Activated T-cell treated with anti-CD3 and anti-CD28 coated beads, Interleukin-2, amount 50 U/mL, for 1 hour (primary cell): ENCODE results near the gene SLC25A19.
A peak's percentile ranks its signal among the peaks of the same experiment; 100 is the strongest.
"Not testable (repeated sequence)": the region's sequence is repeated elsewhere in the genome, so short reads cannot be mapped to it uniquely, and the experiment has no call there.

Experiments
- DNase-seq: peaks from one replicate; pipeline ENCODE4 v3.0.0-alpha.2; 2020

The SLC25A19 gene

DNA sequence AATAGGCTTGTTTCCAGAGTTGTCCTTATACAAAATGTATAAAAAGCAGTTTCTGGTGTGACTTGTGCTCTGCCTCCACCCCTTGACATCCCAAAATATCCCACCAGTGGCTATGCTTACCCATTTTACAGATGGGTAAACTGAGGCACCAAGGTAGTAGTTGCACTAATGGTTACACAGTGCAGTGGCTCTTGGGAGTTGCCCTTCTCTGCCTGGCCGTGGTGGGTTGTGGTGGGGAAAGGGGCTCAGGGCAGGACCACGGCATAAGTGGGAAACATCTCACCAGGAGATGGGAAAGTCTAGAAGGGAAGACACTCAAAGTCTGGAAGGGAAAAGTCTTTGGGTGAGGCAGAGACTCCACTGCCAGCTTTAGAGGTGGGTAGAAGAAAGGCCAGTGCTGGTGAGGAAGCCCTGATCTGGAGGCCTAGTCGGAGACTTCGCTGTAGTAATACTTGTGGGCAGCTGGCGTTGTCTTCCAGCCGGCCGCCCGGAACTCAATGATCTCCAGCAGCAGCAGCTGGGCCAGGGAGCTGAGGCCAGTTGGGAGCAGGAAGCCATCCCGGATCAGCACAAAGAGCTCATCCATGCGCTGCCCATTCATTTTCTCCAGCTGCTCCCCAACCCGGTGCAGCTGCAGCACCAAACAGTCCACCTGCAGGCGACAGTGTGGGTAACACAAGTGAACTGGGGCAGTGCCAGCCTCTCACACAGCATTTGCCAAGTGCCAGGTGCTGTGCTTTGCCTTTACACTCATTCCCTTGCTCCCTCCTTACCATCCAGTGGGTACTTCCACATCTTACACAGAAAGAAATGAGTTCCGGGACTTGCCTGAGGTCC lies 22.7 kb downstream of the SLC25A19 start:
- DNase-seq: no peak

DNA sequence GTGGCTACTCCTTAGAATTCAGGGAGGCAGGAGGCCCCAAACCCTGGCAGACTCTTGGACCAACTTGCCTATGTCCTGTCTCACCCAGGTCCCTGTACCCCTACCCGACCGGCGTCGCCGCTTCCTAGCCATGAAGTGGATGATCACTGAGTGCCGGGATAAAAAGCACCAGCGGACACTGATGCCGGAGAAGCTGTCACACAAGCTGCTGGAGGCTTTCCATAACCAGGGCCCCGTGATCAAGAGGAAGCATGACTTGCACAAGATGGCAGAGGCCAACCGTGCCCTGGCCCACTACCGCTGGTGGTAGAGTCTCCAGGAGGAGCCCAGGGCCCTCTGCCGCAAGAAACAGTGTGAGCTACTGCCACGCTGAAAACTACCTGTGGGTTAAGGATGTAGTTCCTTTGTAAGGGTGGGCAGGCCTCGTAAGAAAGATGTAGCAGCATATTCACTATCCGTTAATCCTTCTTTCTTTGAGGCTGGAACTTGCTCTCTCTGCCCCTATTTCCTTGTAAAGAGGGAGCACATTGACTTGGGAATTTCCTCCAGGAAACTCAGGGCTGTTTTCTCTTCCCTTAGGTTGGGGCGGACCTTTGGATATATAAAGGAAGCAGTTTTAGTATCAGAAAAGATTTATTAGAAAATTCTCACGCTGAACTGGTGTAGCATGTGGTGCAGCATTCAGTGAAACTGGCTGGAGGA lies 23.5 kb downstream of the SLC25A19 start:
- DNase-seq: no peak

DNA sequence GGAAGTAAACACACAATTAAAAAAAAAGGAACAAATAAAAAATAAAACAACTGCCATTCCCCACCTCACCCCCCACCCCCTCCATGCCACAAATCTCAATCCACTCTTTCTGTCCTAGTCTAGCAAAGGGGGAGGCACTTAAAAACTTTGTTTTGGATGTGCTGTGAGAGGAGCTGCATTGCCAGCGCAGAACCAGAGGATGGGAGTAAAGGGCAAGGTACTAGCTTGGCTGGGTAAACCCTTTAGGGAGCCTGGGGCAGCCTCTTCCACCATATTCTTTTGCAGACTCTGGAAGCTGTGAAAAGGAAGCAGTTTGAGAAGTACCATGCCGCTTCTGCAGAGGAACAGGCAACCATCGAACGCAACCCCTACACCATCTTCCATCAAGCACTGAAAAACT lies 26.2 kb downstream of the SLC25A19 start:
- DNase-seq: no peak

DNA sequence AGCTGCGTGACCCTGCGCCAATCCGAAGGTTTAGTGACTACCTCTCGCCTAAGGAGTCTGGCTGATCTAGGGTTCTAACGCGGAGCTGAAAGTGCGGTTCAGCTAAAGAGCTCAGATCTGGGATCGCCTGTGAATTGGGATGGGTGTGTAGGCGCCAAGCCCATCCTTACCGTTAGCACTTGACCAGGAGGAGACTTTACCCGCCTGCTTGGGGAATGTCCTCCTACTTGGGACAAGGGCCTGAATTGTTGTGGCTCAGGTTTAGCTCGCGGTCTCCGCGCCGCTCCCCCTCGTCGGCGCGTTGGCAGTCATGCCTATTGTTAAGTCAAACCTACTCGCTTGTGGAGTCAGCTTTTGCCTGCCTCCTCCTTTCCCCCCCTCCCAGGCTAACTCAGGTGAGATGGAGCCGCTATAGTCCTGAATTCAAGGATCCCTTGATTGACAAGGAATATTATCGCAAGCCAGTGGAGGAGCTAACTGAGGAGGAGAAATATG lies 27.1 kb downstream of the SLC25A19 start:
- DNase-seq: no peak

- peak; percentile 96 for DNase-seq
These were observed 27.7 kb downstream of the SLC25A19 start, which contains the start of the genes GGA3 and MRPS7 for GRCh38 chr17:75261336-75262111. Gene GGA3, minus strand, starts transcription at chr17:75261606. Its CDS starts 19 bp downstream, at chr17:75261587. Gene MRPS7, plus strand, starts transcription at chr17:75261879. Its CDS starts 22 bp downstream, at chr17:75261901.

DNA sequence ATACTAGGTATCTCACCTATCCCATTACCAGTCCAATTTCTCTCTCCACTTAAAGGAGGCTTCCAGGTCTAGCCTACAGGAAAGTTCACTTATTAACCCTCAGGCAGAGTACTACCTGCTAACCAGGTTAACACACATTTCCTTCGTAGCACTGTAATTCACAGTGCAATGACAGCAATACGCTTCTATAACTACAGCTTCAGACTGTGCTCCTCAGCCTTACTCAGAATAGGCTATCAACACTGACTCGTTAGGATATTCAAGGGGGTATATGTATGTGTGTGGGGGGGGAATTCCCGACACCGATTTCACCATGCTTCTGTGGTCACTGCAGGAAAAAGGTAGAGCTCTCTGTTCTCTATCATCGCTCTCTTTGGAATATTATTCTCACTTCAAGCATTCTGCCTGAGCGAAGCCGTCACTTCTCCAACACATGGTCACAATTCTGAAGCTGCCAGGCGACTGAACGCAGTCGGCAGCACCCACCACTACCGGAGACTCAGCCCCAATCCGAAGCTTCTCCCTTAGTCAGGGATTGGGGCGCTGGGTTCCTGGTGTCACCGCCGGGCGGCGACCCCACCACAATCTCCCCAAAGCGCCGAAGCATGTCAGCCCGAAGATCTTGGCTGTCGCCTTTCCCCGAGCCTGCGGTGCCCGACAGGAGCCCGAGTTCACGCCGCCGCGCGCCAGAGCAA lies 28.4 kb downstream of the SLC25A19 start:
- no peak for DNase-seq

DNA sequence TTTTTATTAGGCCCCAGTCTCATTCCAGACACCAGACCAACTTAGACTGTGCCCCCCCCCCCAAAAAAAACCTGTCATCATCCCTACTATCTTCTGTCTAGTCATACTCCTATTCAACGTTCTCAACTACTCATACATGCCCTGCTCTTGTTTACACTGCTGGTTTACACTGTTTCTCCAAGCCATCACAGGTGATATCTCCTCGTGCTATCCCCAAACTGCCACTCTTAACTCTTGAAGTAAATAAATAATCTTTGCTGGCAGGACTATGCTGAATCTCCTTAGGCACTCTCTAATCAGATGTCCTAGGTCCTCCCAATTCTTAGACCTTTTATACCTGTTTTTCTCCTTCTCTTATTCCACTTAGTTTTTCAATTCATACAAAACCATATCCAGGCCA lies 32.0 kb downstream of the SLC25A19 start:
- not testable (repeated sequence) for DNase-seq

- not testable (repeated sequence) for DNase-seq
These were observed 33.1 kb downstream of the SLC25A19 start for GRCh38 chr17:75255954-75256698.

- no peak for DNase-seq
These were observed 37.0 kb downstream of the SLC25A19 start for GRCh38 chr17:75252039-75252816.

DNA sequence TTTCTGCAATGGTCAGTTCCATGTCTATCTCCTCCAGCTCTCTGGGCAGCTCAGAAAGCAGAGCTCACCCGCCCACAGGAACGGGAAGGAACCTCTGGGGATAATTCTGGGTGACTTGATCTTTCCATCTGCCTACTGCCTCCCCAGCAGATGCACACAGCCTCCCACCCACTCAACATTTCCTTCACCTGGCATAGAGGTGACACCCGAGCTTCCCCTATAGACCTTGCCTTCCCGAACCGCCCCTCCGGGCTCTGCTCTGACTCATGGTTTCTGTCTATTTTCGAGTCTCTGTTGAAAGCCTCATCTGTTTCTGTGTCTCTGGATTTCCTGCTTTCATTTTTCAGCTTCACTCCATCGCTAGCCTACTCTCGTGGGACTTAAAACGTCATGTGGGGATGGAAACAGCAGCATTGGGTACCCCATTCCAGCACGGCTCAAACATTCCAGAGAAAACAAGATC lies 39.2 kb downstream of the SLC25A19 start:
- DNase-seq: peak; percentile 73

DNA sequence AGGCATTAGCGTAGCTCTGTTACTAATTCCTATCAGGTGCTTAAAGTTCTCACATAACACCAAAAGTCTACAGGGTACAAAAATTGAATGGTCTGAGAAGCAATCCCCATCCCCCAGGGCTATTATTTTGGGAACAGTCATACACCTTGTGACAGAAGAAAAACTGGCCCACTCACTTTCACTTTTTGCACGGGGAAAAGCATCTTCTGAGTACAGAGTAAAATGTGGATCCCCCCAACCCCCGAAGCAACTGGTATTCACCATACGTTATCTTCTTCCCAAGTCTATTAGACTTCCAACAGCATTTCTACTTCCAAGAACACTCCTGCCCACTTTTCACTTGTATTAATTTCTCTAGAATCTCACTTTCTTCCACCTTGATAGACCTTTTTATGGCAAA lies 39.7 kb downstream of the SLC25A19 start:
- no peak for DNase-seq

- DNase-seq: no peak
These were observed 42.8 kb downstream of the SLC25A19 start for GRCh38 chr17:75246404-75246803.

DNA sequence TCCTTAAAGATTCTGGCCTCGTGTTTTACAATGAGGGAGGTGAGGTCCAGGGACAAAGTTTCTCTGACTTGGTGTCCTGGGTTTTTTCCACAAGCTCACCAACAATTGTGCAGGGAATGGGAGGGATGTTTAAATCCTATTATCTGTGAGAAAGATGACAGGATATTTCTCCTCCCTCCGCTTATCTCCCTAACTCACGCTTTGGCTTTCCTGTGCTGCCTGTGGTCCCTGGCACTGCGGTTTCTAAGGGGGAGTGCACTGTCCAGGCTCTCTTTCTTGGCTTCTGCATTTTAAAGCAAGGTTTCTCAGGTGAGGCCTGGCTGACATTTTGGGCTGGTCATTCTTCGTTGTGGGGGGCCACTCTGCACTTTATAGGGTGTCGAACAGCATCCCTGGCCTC lies 44.2 kb downstream of the SLC25A19 start:
- no peak for DNase-seq

GRCh38 chr17:75244133-75244866 lies 44.9 kb downstream of the SLC25A19 start:
- no peak for DNase-seq

- peak; percentile 50 for DNase-seq
These were observed 46.7 kb downstream of the SLC25A19 start for GRCh38 chr17:75242461-75243042.

DNA sequence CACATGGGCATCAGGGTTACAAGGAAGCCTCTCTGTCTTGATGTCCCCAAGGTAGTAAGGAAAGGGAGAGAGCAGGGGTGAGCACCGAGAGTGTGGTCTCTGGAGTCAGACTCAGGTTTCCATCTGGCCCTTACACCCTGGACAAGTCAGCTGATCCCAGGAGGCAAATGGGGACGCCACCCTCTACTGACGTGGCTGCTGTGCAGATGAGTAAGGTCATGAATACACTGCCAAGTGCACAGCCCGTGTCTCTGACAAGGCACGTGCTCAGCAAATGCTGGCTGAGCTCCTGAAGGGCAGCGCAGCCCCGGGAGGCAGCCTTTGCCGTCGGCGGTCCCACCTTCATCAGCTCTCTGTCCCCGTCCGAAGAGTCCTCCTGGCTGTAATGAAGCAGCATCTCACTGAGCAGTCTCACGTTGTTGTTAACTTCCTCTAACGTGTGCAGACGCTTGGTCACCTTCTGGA lies 47.2 kb downstream of the SLC25A19 start:
- no peak for DNase-seq

DNA sequence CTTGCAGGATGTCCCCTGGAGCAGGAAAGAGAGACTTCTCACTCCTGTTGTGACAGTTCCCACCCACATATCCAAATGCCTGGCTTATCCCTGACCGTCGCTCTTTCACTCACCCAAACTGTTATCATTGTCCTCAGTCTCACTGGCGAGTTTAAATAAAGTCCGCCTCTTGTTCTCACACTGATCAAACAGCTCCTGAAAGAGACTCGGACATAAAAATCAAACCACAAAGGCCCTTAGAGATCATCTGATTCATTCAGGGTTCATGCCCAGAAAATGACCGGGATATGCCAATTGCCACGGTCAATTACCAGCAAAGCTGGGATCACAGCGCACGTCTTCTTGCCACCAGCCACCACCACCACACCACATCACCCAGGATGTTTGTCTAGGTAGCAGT lies 47.7 kb downstream of the SLC25A19 start:
- DNase-seq: no peak

GRCh38 chr17:75241143-75241430 lies 48.1 kb downstream of the SLC25A19 start:
- no peak for DNase-seq

GRCh38 chr17:75240394-75241142 lies 48.7 kb downstream of the SLC25A19 start:
- DNase-seq: peak; percentile 56
